Caco-2 (cell line): ENCODE measurements around the gene HAUS5. TPM values are rescaled to one million over a fixed set of nuclear protein-coding genes. Genes with fewer than 3 reads are reported as not detected.
A peak's percentile ranks its signal among the peaks of the same experiment; 100 is the strongest.

Experiments used
- BruUV-seq: library from RNA; stranded (reverse); fragments of 400-500 nt; replicated peaks from 2 replicates; lab custom pipeline; 2021; lab: Mats Ljungman, UMichigan
- CTCF ChIA-PET: fragments of 300-600 bp; sonication (Branson Sonifier 250); formaldehyde crosslinking; loops from one replicate; lab custom pipeline; 2022; ENCODE audit warnings: antibody characterized with exemption; lab: Charles Lee
- POLR2A ChIA-PET: fragments of 300-600 bp; sonication (Branson Sonifier 250); formaldehyde crosslinking; loops from one replicate; lab custom pipeline; 2022; ENCODE audit warnings: antibody characterized with exemption; lab: Charles Lee
- DNase-seq, 2 experiments: peaks; one replicate each; pipeline versions ENCODE4 v3.0.0 to v3.0.0-alpha.2; 2020 to 2022
- H3K27me3 ChIP-seq: replicated peaks from 2 replicates; pipeline ENCODE4 v1.6.0; 2011; ENCODE audit warnings: low read length; ENCODE audit not compliant: control insufficient read depth, insufficient read depth
- H3K36me3 ChIP-seq: 2 replicates; pipeline ENCODE4 v1.5.1; 2011; ENCODE audit warnings: low read length; ENCODE audit not compliant: control insufficient read depth, insufficient read depth
- H3K4me1 ChIP-seq: fragments of 250-450 bp; sonication (Bioruptor Pico); 2 replicates; pipeline ENCODE4 v1.5.1; 2020; ENCODE audit warnings: mild to moderate bottlenecking
- H3K4me3 ChIP-seq: 2 replicates; pipeline ENCODE4 v1.5.1; 2011; ENCODE audit warnings: low read depth, mild to moderate bottlenecking, control low read depth, low read length
- H3K9me3 ChIP-seq: fragments of 250-450 bp; sonication (Bioruptor Pico); 2 replicates; pipeline ENCODE4 v1.5.1; 2020; ENCODE audit warnings: mild to moderate bottlenecking, moderate library complexity
- H3K27ac Mint-ChIP-seq: one replicate; pipeline ENCODE4 v1.8.0; 2022; ENCODE audit warnings: mixed read lengths; ENCODE audit not compliant: unreplicated experiment
- H3K27me3 Mint-ChIP-seq: one replicate; pipeline ENCODE4 v1.8.0; 2022; ENCODE audit warnings: mixed read lengths; ENCODE audit not compliant: insufficient read depth, unreplicated experiment
- H3K36me3 Mint-ChIP-seq: one replicate; pipeline ENCODE4 v1.8.0; 2022; ENCODE audit warnings: mild to moderate bottlenecking, mixed read lengths; ENCODE audit not compliant: insufficient read depth, unreplicated experiment
- H3K4me1 Mint-ChIP-seq: one replicate; pipeline ENCODE4 v1.8.0; 2022; ENCODE audit warnings: low read depth, mixed read lengths; ENCODE audit not compliant: unreplicated experiment
- H3K4me3 Mint-ChIP-seq: one replicate; pipeline ENCODE4 v1.8.0; 2022; ENCODE audit warnings: mild to moderate bottlenecking, moderate library complexity, mixed read lengths; ENCODE audit not compliant: unreplicated experiment
- H3K9me3 Mint-ChIP-seq: one replicate; pipeline ENCODE4 v1.8.0; 2022; ENCODE audit warnings: mixed read lengths; ENCODE audit not compliant: unreplicated experiment
- CTCF ChIP-seq, 2 experiments: fragments of 200-600 bp in 1 of 2; IDR thresholded peaks; 1 replicate in 1 of 2; 2 replicates in 1 of 2; pipeline versions ENCODE4 v1.5.1 to v1.8.0; 2011 to 2022; ENCODE audit warnings: antibody characterized with exemption in 1 of 2, control low read depth in 1 of 2, inconsistent platforms in 1 of 2, low read depth in 1 of 2, low read length in 1 of 2, mild to moderate bottlenecking in 1 of 2, moderate library complexity in 1 of 2; ENCODE audit not compliant: insufficient read depth in 1 of 2, severe bottlenecking in 1 of 2, unreplicated experiment in 1 of 2
- intact Hi-C: fragments of 100-400 bp; cut with micrococcal nuclease; formaldehyde crosslinking; loops from one replicate; pipeline ENCODE4 v1.10.0; 2022; ENCODE audit not compliant: unreplicated experiment
- total RNA-seq: library from RNA; stranded (reverse); gene quantifications from 2 replicates; pipeline ENCODE4 v1.2.3, GENCODE V29; 2022

Gene HAUS5
- total RNA-seq, 1 experiment from 2014 or later: 27.9 TPM

- peaks cover 9% of the 10 kb centered on the region for H3K36me3 ChIP-seq
- no peak overlapping the region for H3K4me3 ChIP-seq
- no peak for TF ChIP-seq CTCF (IDR thresholded peaks at IDR 0.05; ENCODE audit: insufficient read depth in 1 of 2, low read depth in 1 of 2, low read length in 1 of 2, severe bottlenecking in 1 of 2, unreplicated experiment in 1 of 2)
- no peaks in the 10 kb centered on the region for H3K27me3 Mint-ChIP-seq
- no peak for DNase-seq
- no peaks in the 10 kb centered on the region for H3K9me3 Mint-ChIP-seq
- peaks cover 83% of the 10 kb centered on the region for H3K36me3 Mint-ChIP-seq
- H3K9me3 ChIP-seq: no peaks in the 10 kb centered on the region
- no peak overlapping the region for H3K27ac Mint-ChIP-seq
- H3K4me1 ChIP-seq: no peaks in the 10 kb centered on the region
- no peaks in the 10 kb centered on the region for H3K27me3 ChIP-seq
- no peaks in the 10 kb centered on the region for H3K4me1 Mint-ChIP-seq
- no peak overlapping the region for H3K4me3 Mint-ChIP-seq
- intact Hi-C loops: no loop called here
- BruUV-seq: no TSS peak
- ChIA-PET CTCF (no interaction called here), POLR2A (no interaction called here)
These were observed 44.2 kb downstream of the HAUS5 start for GRCh38 chr19:35656700-35657099.

GRCh38 chr19:35657904-35658700 lies 45.6 kb downstream of the HAUS5 start:
- H3K27me3 Mint-ChIP-seq: no peaks in the 10 kb centered on the region
- no peak overlapping the region for H3K4me3 ChIP-seq
- BruUV-seq: no TSS peak
- peak; percentile 21 to 40 for TF ChIP-seq CTCF (IDR thresholded peaks at IDR 0.05; ENCODE audit: insufficient read depth in 1 of 2, low read depth in 1 of 2, low read length in 1 of 2, severe bottlenecking in 1 of 2, unreplicated experiment in 1 of 2)
- no peaks in the 10 kb centered on the region for H3K27me3 ChIP-seq
- DNase-seq: no peak
- H3K9me3 Mint-ChIP-seq: no peaks in the 10 kb centered on the region
- POLR2A ChIA-PET: interaction anchor here (1.1 kb wide), 1 partner anchor 10 kb away, joined by 4 read pairs; the partner anchor contains the start of gene COX6B1
- no peaks in the 10 kb centered on the region for H3K4me1 Mint-ChIP-seq
- H3K36me3 ChIP-seq: peaks cover 9% of the 10 kb centered on the region
- H3K4me3 Mint-ChIP-seq: no peak overlapping the region
- H3K36me3 Mint-ChIP-seq: peaks cover 81% of the 10 kb centered on the region
- intact Hi-C loops: no loop called here
- no peaks in the 10 kb centered on the region for H3K4me1 ChIP-seq
- H3K27ac Mint-ChIP-seq: no peak overlapping the region
- H3K9me3 ChIP-seq: no peaks in the 10 kb centered on the region
- CTCF ChIA-PET: no interaction called here

GRCh38 chr19:35661995-35662340 lies 49.4 kb downstream of the HAUS5 start:
- DNase-seq: no peak
- no TSS peak for BruUV-seq
- peaks cover 5% of the 10 kb centered on the region for H3K36me3 ChIP-seq
- H3K4me1 ChIP-seq: no peaks in the 10 kb centered on the region
- no peaks in the 10 kb centered on the region for H3K27me3 ChIP-seq
- no peaks in the 10 kb centered on the region for H3K9me3 ChIP-seq
- Mint-ChIP-seq H3K27me3 (no peaks in the 10 kb centered on the region), H3K36me3 (peaks cover 50% of the 10 kb centered on the region), H3K4me3 (no peak overlapping the region), H3K27ac (no peak overlapping the region), H3K9me3 (no peaks in the 10 kb centered on the region), H3K4me1 (no peaks in the 10 kb centered on the region)
- ChIA-PET POLR2A (interaction anchor here (1.1 kb wide), 1 partner anchor 17 kb away, joined by 11 read pairs; no protein-coding TSS in a partner anchor), CTCF (no interaction called here)
- H3K4me3 ChIP-seq: no peak overlapping the region
- intact Hi-C loops: loop anchor here (2.0 kb wide), 1 partner anchor 17 kb away; no protein-coding TSS in a partner anchor
- no peak for TF ChIP-seq CTCF (IDR thresholded peaks at IDR 0.05; ENCODE audit: insufficient read depth in 1 of 2, low read depth in 1 of 2, low read length in 1 of 2, severe bottlenecking in 1 of 2, unreplicated experiment in 1 of 2)
